ENCODE data around the gene ZNF587. TPM values are rescaled to one million over a fixed set of nuclear protein-coding genes. Genes with fewer than 3 reads are reported as not detected.

The ZNF587 gene
- total and polyA plus RNA-seq, 10 of the 15 experiments (the other 5 are each of a cell fraction or from before 2014, with no cell fraction given), result 1.9 to 27.8 (median 13.5) TPM

GRCh38 chr19:57849666-57850473, at the start of gene ZNF587 (continued):
- TF ChIP-seq BCL3 (IDR thresholded peaks at IDR 0.05; ENCODE audit: borderline replicate concordance, insufficient read depth, low read depth, low read length, poor library complexity, severe bottlenecking), result peak; percentile 47

- in situ Hi-C loops (cut with MboI) (loop anchor here (25.0 kb wide), 1 partner anchor 1663 kb away; the partner anchor contains the start of gene ZNF444), intact Hi-C loops (cut with micrococcal nuclease; ENCODE audit: unreplicated experiment) (no loop called here)
- 97% methylated on average over 5 of the region's 5 CpGs for WGBS (ENCODE audit: insufficient coverage, insufficient replicate concordance, low lambda C conversion rate, missing lambda C conversion rate)
- Histone ChIP-seq H3K9ac (ENCODE audit: control insufficient read depth, insufficient read depth, low read length) (no peak overlapping the region), H3K4me1 (ENCODE audit: control insufficient read depth, insufficient read depth, low read length) (peaks cover 5% of the 10 kb centered on the region), H3K36me3 (ENCODE audit: control insufficient read depth in 2 of 2, insufficient read depth in 2 of 2, low read length in 1 of 2) (peaks cover 0 to 6% of the 10 kb centered on the region in 2 experiments; a peak in 1 of 4 replicates), H3K9me3 (replicated peaks; ENCODE audit: control insufficient read depth, insufficient read depth, low read length) (no peaks in the 10 kb centered on the region), H3K27ac (ENCODE audit: control insufficient read depth, insufficient read depth) (no peak overlapping the region), H3K79me2 (ENCODE audit: control insufficient read depth, insufficient read depth, low read length) (no peaks in the 10 kb centered on the region; the same call in 1 of the 2 replicates), H2AFZ (ENCODE audit: control insufficient read depth, low read depth, low read length) (no peak overlapping the region), H3K27me3 (replicated peaks in 1 of 2; ENCODE audit: control insufficient read depth in 2 of 2, insufficient read depth in 2 of 2, low read length in 1 of 2) (no peaks in the 10 kb centered on the region), H3K4me2 (ENCODE audit: control insufficient read depth, insufficient read depth) (no peak overlapping the region), H4K20me1 (ENCODE audit: control insufficient read depth, insufficient read depth) (no peaks in the 10 kb centered on the region), H3K4me3 (no peak overlapping the region)
- FAIRE-seq, result no peak
- ATAC-seq, result no peak
- SMC1A ChIA-PET (ENCODE audit: uncharacterized antibody, unreplicated experiment), result interaction anchor here (1.0 to 1.2 kb wide), 3 partner anchors 19 to 50 kb away, joined by 3 read pairs; no protein-coding TSS in a partner anchor
- POLR2A ChIA-PET, result interaction anchor here (0.6 to 0.9 kb wide), 2 partner anchors 14 to 520 kb away, joined by 3 to 5 read pairs; partner anchors contain the start of gene ZNF552
- TF ChIP-seq CBFB (IDR thresholded peaks at IDR 0.05; ENCODE audit: low read depth) (no peak), KDM1A (IDR thresholded peaks at IDR 0.05; ENCODE audit: borderline replicate concordance) (no peak), POLR2AphosphoS5 (IDR thresholded peaks at IDR 0.05; ENCODE audit: low read length) (no peak), POU2F2 (IDR thresholded peaks at IDR 0.05; ENCODE audit: borderline replicate concordance, low read depth, low read length) (no peak), RELA (IDR thresholded peaks at IDR 0.05; ENCODE audit: borderline replicate concordance, partially characterized antibody) (no peak), SMARCA5 (IDR thresholded peaks at IDR 0.05) (no peak), ATF2 (IDR thresholded peaks at IDR 0.05; ENCODE audit: low read length) (no peak), BCL11A (IDR thresholded peaks at IDR 0.05; ENCODE audit: low read depth, low read length) (no peak), YY1 (IDR thresholded peaks at IDR 0.05; ENCODE audit: low read depth, low read length) (no peak), TBL1XR1 (IDR thresholded peaks at IDR 0.05; ENCODE audit: low read depth, low read length) (no peak), ZNF207 (IDR thresholded peaks at IDR 0.05; ENCODE audit: borderline replicate concordance) (no peak)
- no TSS peak for BruUV-seq (replicated peaks)
- DNase-seq (ENCODE audit: low read depth, low spot score), result no peak
- RAD21 ChIA-PET (ENCODE audit: unreplicated experiment), result no interaction called here
- CTCF ChIA-PET, result interaction anchor here (0.7 to 1.8 kb wide), 3 partner anchors 25 to 93 kb away, joined by 3 to 5 read pairs (median 4); partner anchors contain the start of gene ZNF776
These were observed 49.0 kb upstream of the ZNF587 start for GRCh38 chr19:57800696-57801095.

All from GM12878 (cell line).